Suprapubic skin (tissue), 3 donors: ENCODE measurements around the gene SH3TC1.

Source experiments
- CTCF ChIP-seq, 2 donors: fragments of 200-600 bp in 1 of 2; fragments of 450-650 bp in 1 of 2; sonication (generic) in 1 of 2; IDR thresholded peaks; one replicate each; pipeline ENCODE4 v1.5.1; 2016 to 2019; ENCODE audit warnings: antibody characterized with exemption in 2 of 2, mild to moderate bottlenecking in 1 of 2, moderate library complexity in 1 of 2
- EP300 ChIP-seq: sonication (generic); formaldehyde crosslinking; IDR thresholded peaks from one replicate; pipeline ENCODE4 v1.6.1; 2017; ENCODE audit warnings: antibody characterized with exemption
- POLR2A ChIP-seq, 2 donors: fragments of 450-650 bp; IDR thresholded peaks; one replicate each; pipeline ENCODE4 v1.6.1; 2017; ENCODE audit warnings: antibody characterized with exemption in 2 of 2, mild to moderate bottlenecking in 2 of 2, moderate library complexity in 2 of 2

DNA sequence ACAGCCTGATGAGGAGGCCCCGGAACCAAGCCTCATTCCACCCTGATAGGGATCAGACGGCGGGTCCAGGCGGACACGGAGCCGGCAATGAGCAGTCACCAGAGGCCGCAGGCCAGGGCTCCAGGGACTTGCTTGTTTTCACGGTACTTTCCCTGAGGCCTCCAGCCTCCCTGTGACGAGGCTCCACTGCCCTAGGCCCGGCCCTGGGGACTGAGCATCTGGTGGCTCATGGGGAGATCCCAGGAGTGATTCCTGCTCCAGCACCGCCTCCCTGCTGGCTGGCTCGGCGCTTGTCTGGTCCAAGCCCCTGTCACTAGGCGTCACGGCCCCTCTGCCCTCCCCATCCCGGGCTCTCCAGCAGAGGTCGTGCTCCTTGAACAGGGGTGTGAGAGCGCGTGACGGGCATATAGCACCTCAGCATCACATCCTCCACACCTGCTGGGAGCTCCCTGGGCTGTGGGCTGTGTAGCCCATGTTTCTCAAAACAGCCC, 84.6 kb downstream of the SH3TC1 start:
- TF ChIP-seq CTCF (IDR thresholded peaks at IDR 0.05) (no peak), POLR2A (IDR thresholded peaks at IDR 0.05) (no peak), EP300 (no peak)
